ENCODE data around the gene SLC38A10.

DNA sequence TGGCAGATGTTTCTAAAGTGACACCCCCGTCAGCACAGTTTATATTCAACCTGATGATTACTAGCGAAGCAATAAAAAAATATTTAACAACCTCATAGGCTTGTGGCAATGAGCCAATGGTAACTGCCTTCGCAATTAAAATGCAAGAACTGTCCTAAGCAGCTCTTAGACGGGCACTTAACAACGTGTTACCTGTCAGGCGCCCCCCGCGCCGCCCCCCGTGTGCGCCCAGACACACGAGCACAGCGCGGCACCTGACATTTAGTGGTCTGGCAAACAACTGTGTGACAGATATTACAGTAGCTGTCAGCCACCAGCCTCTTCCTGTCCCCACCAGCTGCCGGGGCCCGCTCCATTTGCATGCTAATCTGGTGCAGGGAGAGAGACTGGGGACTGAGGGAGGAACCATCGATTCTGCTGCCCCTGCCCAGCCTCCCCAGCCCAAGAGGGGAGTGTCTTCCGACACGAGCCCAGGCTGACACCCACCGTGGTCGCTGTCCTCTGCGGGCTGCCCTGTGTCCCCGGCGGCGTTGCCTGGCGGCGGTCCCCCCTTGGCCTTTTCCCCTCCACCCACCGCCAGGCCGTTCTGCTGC is 43.3 kb downstream of the SLC38A10 start:
- TF ChIP-seq EP300 (IDR thresholded peaks at IDR 0.05) (no peak), POLR2AphosphoS5 (IDR thresholded peaks at IDR 0.05) (no peak)
- TF ChIP-seq, protein P1, sequence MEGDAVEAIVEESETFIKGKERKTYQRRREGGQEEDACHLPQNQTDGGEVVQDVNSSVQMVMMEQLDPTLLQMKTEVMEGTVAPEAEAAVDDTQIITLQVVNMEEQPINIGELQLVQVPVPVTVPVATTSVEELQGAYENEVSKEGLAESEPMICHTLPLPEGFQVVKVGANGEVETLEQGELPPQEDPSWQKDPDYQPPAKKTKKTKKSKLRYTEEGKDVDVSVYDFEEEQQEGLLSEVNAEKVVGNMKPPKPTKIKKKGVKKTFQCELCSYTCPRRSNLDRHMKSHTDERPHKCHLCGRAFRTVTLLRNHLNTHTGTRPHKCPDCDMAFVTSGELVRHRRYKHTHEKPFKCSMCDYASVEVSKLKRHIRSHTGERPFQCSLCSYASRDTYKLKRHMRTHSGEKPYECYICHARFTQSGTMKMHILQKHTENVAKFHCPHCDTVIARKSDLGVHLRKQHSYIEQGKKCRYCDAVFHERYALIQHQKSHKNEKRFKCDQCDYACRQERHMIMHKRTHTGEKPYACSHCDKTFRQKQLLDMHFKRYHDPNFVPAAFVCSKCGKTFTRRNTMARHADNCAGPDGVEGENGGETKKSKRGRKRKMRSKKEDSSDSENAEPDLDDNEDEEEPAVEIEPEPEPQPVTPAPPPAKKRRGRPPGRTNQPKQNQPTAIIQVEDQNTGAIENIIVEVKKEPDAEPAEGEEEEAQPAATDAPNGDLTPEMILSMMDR (IDR thresholded peaks at IDR 0.05) = no peak
